ENCODE results near the gene SCD. TPM values are rescaled to one million over a fixed set of nuclear protein-coding genes. Genes with fewer than 3 reads are reported as not detected.

Gene SCD
- total and polyA plus RNA-seq, 3 donors from 2014 or later, result 121 to 196 (median 147) TPM

GRCh38 chr10:100392686-100393003, 45.6 kb downstream of the SCD start:
- WGBS, 2 donors, result 83 to 100% methylated on average over 1 of the region's 1 CpG
- no peak overlapping the region for H3K27ac ChIP-seq
- intact Hi-C loops (cut with DNase I; ENCODE audit: low total_unique reads), result no loop called here
- no peaks in the 10 kb centered on the region for H3K36me3 ChIP-seq (ENCODE audit: low read depth, missing control alignments)
- H3K4me3 ChIP-seq, result no peak overlapping the region
- no peak for DNase-seq
- no peaks in the 10 kb centered on the region for H3K9me3 ChIP-seq
- H3K27me3 ChIP-seq, result no peaks in the 10 kb centered on the region
- peaks cover 4% of the 10 kb centered on the region for H3K4me1 ChIP-seq
- TF ChIP-seq POLR2A (IDR thresholded peaks at IDR 0.05) (no peak), CTCF (IDR thresholded peaks at IDR 0.05) (no peak)

- H3K27ac ChIP-seq, result no peak overlapping the region
- WGBS, 2 donors, result 91 to 97% methylated on average over 2 of the region's 2 CpGs
- intact Hi-C loops (cut with DNase I; ENCODE audit: low total_unique reads), result no loop called here
- no peak overlapping the region for H3K4me3 ChIP-seq
- peaks cover 4% of the 10 kb centered on the region for H3K4me1 ChIP-seq
- TF ChIP-seq CTCF (IDR thresholded peaks at IDR 0.05) (no peak), POLR2A (IDR thresholded peaks at IDR 0.05) (no peak)
- no peaks in the 10 kb centered on the region for H3K27me3 ChIP-seq
- no peaks in the 10 kb centered on the region for H3K9me3 ChIP-seq
- no peaks in the 10 kb centered on the region for H3K36me3 ChIP-seq (ENCODE audit: low read depth, missing control alignments)
- no peak for DNase-seq
These were observed 48.6 kb downstream of the SCD start for GRCh38 chr10:100395626-100396025.

GRCh38 chr10:100396605-100397004, 49.6 kb downstream of the SCD start:
- H3K9me3 ChIP-seq, result no peaks in the 10 kb centered on the region
- H3K4me3 ChIP-seq, result no peak overlapping the region
- no peaks in the 10 kb centered on the region for H3K4me1 ChIP-seq
- intact Hi-C loops (cut with DNase I; ENCODE audit: low total_unique reads), result no loop called here
- H3K36me3 ChIP-seq (ENCODE audit: low read depth, missing control alignments), result no peaks in the 10 kb centered on the region
- H3K27ac ChIP-seq, result no peak overlapping the region
- DNase-seq, result no peak
- H3K27me3 ChIP-seq, result no peaks in the 10 kb centered on the region
- 89 to 93% methylated on average over 4 of the region's 4 CpGs for WGBS, 2 donors
- no peak for TF ChIP-seq POLR2A (IDR thresholded peaks at IDR 0.05)
- no peak for TF ChIP-seq CTCF (IDR thresholded peaks at IDR 0.05)

GRCh38 chr10:100401631-100402328, 54.7 kb downstream of the SCD start:
- TF ChIP-seq POLR2A (IDR thresholded peaks at IDR 0.05), result no peak
- no peak for TF ChIP-seq CTCF (IDR thresholded peaks at IDR 0.05)
- no peaks in the 10 kb centered on the region for H3K27me3 ChIP-seq
- no peak for DNase-seq
- no peak overlapping the region for H3K27ac ChIP-seq
- 88 to 92% methylated on average over 4 of the region's 4 CpGs for WGBS, 2 donors
- H3K36me3 ChIP-seq (ENCODE audit: low read depth, missing control alignments), result no peaks in the 10 kb centered on the region
- H3K4me3 ChIP-seq, result no peak overlapping the region
- intact Hi-C loops (cut with DNase I; ENCODE audit: low total_unique reads), result no loop called here
- no peaks in the 10 kb centered on the region for H3K9me3 ChIP-seq
- no peaks in the 10 kb centered on the region for H3K4me1 ChIP-seq

GRCh38 chr10:100403734-100404133, 56.7 kb downstream of the SCD start:
- 70 to 87% methylated on average over 3 of the region's 3 CpGs for WGBS, 2 donors
- no peak for DNase-seq
- intact Hi-C loops (cut with DNase I; ENCODE audit: low total_unique reads), result no loop called here

More at GRCh38 chr10:100403734-100404133, 56.7 kb downstream of the SCD start:
- no peak overlapping the region for H3K27ac ChIP-seq
- H3K27me3 ChIP-seq, result no peaks in the 10 kb centered on the region
- no peaks in the 10 kb centered on the region for H3K4me1 ChIP-seq
- TF ChIP-seq POLR2A (IDR thresholded peaks at IDR 0.05) (no peak), CTCF (IDR thresholded peaks at IDR 0.05) (no peak)
- no peak overlapping the region for H3K4me3 ChIP-seq
- H3K9me3 ChIP-seq, result no peaks in the 10 kb centered on the region
- H3K36me3 ChIP-seq (ENCODE audit: low read depth, missing control alignments), result no peaks in the 10 kb centered on the region

Measured in testis (tissue), 3 donors.